Midbrain (tissue), 1 donor: Measurements from ENCODE around the gene ANO4.
"Not testable (repeated sequence)": the region's sequence is repeated elsewhere in the genome, so short reads cannot be mapped to it uniquely, and the experiment has no call there.

Source experiments
- DNase-seq: peaks from one replicate; lab custom pipeline; 2025; lab: John Stamatoyannopoulos, UW

Gene ANO4

GRCh38 chr12:101044512-101045059, 250.0 kb downstream of the ANO4 start:
- no peak for DNase-seq

DNA sequence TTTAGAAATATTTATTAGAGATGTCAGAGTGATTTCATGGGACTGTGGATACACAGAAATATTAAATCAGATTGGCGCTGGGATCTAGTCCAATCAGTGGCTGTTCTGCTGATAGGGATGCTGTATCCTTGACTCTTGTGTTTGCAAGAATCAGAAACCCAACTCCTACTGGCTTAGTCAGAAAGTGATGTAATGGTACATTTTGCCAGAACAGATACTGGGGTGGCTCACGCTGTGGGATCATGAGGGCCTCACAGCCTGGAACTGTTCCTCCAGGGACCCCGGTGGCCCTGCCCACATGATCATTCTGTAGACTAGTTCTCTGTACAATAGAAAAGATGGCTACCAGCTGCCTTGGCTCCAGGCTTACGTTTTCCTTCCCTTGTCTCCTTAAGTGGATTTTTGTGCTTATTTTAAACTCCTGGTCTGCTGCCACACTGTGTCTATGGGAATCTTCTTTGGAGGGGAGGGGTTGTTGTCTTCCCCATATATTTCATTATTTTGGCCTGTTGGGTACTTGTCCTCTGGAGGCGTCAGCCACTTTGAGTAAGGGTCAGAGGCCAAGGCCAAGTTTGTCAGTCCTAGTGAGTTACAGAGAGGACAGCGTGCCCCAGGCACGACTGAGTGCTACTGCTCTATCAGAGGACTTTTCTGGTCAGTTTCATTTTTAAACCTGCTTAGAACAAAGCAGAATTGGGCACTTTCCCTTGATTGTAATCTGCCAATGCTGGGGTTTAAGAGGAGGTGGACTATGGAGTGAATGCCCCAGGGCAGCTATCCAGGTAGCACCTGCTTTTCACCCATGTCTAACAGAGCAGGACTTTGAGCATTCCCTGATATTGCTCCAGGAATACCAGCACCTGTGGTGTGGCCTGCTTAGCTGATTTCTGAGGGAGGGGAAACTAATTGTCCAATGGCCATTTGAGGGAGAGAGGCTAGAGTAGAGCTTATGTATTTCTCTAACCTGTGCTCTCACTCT, 251.2 kb downstream of the ANO4 start:
- DNase-seq: no peak

GRCh38 chr12:101047652-101048051, 253.1 kb downstream of the ANO4 start:
- DNase-seq: no peak

DNA sequence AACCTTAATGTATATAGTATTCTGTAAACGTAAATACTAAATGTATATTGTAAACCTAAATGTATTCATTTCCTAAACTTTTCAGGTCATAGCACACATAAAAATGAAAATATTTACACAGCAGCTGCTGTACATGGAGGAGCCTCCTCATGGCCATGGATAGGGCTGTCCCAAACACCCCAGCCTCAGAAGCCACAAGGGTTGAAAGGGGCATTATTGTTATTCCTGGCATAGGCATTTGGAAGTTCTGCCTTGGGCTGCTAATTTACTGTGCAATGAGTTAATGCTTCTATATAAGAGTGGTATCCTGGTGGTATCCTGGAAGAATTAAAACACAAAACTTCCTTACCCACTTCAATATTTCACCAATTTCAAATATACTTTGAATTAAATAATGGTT, 256.1 kb downstream of the ANO4 start:
- DNase-seq: no peak

- no peak for DNase-seq
These were observed 256.6 kb downstream of the ANO4 start for GRCh38 chr12:101051151-101051550.

- no peak for DNase-seq
These were observed 257.4 kb downstream of the ANO4 start for GRCh38 chr12:101051901-101052550.

- no peak for DNase-seq
These were observed 258.6 kb downstream of the ANO4 start for GRCh38 chr12:101053203-101053602.

DNA sequence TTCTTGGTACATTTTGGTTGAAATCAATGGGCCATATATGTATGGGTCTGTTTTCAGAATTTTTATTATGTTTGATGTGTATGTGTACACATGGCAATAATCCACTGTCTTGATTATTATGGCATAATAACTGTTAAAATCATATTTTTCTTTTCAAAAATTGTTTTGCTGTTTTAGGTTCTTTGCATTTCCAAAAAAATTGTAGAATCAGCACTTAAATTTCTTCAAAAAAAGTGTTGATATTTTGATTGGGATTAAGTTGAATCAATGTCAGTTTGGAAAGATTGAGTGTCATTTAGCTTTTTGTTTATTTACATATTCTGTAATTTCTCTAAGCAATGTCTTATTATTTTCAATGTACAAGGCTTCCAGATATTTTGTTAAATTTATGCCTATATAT, 261.4 kb downstream of the ANO4 start:
- no peak for DNase-seq

DNA sequence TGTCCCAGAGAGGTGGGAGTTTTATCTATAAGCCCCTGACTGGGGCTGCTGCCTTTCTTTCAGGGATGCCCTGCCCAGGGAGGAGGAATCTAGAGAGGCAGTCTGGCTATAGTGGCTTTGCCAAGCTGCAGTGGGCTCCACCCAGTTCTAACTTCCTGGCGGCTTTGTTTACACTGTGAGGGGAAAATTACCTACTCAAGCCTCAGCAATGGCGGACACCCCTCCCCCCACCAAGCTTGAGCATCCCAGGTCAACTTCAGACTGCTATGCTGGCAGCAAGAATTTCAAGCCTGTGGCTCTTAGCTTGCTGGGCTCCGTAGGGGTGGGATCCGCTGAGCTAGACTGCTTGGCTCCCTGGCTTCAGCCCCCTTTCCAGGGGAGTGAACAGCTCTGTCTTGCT, 267.9 kb downstream of the ANO4 start:
- not testable (repeated sequence) for DNase-seq

DNA sequence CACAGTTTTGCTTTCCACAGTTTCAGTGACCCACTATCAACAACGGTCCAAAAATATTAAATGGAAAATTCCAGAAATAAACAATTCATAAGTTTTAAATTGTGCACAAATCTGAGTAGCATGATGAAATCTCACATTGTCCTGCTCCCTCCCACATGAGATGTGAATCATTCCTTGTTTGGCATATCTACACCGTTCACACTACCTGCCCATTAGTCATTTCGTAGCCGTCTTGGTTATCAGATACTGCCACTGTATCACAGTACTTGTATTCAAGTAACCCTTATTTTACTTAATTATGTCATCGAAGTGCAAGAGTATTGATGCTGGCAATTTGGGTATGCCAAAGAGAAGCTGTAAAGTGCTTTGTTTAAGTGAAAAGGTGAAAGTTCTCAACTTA, 270.1 kb downstream of the ANO4 start:
- DNase-seq: no peak

DNA sequence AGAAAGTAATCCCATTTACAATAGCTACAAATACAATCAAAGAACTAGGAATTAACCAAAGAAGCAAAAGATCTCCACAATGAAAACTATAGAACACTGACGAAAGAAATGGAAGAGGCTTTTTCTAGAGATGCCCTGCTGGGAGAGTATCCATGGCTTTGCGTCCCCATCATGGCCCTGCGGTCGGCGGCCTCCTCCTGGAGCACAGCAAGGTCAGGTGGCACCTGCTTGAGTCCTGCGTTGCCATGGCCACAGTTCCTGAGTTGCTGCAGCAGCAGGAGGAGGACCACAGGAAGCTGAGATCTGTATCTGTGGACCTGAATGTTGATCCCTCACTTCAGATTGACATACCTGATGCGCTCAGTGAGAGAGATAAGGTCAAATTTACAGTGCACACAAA, 271.9 kb downstream of the ANO4 start:
- DNase-seq: no peak

- no peak for DNase-seq
These were observed 273.8 kb downstream of the ANO4 start for GRCh38 chr12:101068402-101068801.

DNA sequence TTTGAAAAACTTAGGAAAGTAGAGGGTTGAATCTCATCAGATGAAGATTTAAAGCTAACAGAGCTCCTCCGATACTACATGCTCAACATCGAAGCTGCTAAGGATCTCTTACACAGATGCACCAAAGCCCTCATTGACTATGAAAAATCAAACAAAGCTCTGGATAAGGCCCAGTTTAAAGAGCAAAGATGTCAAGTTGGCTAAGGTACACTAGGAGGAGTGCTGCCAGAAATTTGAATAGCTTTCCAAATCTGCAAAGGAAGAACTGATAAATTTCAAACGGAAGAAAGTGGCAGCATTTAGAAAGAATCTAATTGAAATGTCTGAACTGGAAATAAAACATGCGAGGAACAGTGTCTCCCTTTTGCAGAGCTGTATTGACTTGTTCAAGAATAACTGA, 274.3 kb downstream of the ANO4 start:
- DNase-seq: no peak

DNA sequence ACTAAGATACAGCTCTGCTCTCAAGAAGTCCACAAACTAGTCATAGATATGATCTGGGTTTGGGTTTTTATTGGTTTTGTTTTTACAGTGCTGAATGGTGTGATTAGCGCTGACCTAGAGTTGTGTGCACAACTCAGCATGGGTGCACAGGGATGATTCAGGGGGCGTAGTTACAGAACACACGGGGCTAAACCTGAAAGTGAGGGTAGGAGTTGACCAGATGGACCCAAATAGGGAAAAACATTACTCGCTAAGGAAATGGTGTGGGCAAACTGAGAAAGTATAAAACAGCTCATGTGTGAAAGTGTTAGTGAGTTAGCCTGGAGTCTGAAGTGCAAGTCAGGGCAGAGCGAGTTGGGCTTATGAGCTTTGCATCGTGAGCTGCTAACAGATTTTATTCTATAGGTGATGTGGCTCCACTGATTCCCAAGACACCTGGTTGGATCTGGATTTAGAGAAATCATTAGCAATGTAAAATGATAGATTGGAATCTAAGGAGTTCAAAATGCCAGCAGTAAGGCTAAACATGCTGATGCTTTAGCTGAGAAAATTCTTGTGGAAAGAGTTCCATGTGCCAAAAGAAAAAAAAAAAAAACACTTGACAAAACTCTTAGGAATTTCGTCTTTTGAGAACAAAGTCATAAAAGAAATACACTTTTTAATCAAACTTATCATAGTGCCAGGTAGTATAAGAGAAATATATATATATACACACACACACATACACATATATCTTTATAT, 280.5 kb downstream of the ANO4 start:
- DNase-seq: no peak

- DNase-seq: no peak
These were observed 282.3 kb downstream of the ANO4 start for GRCh38 chr12:101076921-101077320.

- DNase-seq: no peak
These were observed 283.4 kb downstream of the ANO4 start for GRCh38 chr12:101077791-101078528.

GRCh38 chr12:101078536-101079285, 284.1 kb downstream of the ANO4 start:
- DNase-seq: peak; percentile 44

GRCh38 chr12:101082706-101083105, 288.1 kb downstream of the ANO4 start:
- no peak for DNase-seq

DNA sequence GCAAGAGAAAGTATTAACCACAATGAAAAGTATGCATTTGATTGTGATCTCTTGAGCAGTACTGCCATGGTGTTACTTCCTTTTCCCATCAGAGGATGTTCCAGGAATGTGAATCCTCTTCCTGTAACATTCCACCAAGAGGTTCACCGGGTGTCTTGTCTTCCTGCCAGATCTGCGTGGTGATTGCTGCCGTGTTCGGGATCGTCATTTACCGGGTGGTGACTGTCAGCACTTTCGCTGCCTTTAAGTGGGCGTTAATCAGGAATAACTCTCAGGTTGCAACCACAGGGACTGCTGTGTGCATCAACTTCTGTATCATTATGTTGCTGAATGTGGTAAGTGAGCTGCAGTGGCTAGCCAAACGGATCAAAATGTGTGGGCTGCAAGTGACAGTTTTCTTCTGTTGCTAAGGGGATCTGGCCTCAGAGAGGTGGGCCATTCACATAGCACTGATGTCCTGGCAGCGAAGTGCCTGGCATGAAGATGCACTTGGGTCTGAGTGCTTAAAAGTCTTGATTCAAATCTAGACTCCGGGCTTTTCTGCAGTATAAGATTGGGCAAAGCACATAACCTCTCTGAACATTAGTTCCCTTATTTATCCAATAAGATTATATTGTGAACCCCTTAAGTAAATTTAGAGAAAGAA, 292.0 kb downstream of the ANO4 start:
- DNase-seq: no peak

- no peak for DNase-seq
These were observed 293.3 kb downstream of the ANO4 start for GRCh38 chr12:101087920-101088319.
